KG1 (cell line): ENCODE data around the gene CAPN5.
A peak's percentile ranks its signal among the peaks of the same experiment; 100 is the strongest.

Experiments
- DNase-seq: peaks from one replicate; lab custom pipeline; 2025; lab: John Stamatoyannopoulos, UW

CAPN5 gene

GRCh38 chr11:77082838-77083565 lies 16.2 kb downstream of the CAPN5 start:
- DNase-seq: no peak

DNA sequence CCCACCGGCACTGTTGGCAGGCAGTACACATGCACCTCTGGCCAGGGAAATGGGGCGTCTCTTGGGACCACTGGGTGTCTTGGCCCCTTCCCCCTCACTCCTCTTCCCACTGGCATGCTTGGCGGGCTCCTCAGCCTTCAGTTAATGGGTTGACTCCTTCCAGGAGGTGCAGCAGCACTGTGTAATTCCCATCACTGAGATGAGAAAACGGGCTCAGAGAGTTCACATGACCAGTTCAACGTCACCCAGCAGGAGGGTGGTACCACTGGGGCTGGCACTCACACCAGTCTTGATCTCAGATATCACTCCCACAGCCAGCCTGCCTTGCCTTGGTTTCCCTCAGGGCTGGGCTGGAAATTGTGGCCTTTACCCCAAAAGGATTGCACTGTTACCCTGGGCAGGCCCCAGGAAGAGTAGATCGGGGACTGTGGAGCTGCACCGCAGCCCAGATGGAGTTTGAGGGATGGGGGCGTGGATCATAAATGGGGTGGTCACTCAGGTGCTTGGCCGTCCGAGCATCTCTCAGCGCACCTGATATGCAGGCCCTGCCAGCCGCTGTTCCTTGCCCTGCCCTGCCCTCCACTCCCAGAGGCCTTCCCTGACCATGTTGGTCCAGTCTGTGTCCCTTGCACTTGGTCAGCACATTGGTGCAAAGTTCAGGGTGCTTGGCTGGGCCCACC lies 16.9 kb downstream of the CAPN5 start:
- no peak for DNase-seq

GRCh38 chr11:77084581-77085191 lies 17.9 kb downstream of the CAPN5 start:
- no peak for DNase-seq

DNA sequence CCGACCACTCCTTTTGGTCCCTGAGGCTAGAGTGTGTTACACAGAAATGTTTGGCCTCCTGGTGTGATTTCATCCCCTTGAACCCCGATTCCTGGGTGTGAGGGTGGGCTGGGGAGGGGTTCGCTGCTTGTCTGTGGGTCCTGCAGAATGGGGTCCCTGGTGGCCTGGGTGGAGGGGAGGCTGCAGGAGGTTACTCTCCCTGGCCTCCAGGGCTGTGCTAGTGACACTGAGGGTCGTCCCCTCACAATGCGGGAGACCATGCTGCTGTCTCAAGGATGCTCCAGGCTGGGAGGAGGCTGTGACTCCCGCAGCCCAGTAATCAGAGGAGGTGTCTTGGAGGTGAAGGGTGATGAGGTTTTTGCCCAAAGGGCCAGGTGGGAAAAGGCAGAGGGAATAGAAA lies 18.9 kb downstream of the CAPN5 start:
- DNase-seq: no peak

DNA sequence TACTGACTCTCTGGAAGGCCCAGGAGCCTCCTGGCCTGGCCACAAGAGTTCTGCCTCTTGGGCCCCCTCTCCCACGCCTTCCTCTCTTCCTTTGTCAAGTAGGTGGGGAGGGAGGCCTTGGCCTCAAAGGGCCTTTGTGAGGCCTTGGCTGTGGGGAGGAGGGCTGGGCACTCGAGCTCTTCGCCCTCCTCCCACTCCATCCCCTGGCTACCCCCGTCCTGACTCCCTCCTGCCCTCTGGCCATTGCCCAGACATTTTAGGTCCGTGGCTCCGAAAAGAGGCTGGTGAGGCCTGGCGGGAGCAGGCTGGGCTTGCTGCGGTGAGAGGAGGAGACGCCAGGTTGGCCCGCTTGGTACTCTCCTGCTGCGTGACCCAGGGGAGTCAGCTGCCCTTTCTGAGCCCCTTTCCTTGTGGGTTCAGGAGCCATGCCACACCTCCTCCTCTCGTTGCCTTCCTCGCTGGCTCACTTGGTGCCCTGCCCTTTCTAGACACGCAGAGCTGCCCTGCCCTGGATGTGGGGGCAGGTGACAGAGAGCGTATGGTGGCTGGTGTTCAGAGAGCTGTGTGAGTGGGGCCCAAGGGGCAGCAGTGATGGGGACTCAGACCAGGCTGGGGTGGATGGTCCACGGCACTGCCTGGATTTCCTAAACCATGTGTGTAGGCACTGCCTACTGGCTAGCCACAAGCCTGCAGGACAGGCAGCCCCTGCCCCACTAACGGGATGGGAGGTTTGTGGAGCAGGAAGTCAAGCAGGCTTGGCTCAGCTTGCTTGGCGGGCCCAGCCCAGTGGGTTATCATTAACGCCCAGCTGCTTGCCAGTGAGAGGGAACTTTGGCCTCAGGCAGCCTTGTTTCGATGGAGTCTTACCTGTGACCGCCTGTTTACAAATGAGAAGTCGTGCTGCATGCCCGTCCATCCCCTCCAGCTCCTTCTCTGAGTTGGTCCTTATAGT lies 20.0 kb downstream of the CAPN5 start:
- DNase-seq: no peak

- DNase-seq: no peak
Measured at GRCh38 chr11:77087723-77088225, 21.0 kb downstream of the CAPN5 start.

- no peak for DNase-seq
Measured at GRCh38 chr11:77088236-77089003, 21.6 kb downstream of the CAPN5 start.

DNA sequence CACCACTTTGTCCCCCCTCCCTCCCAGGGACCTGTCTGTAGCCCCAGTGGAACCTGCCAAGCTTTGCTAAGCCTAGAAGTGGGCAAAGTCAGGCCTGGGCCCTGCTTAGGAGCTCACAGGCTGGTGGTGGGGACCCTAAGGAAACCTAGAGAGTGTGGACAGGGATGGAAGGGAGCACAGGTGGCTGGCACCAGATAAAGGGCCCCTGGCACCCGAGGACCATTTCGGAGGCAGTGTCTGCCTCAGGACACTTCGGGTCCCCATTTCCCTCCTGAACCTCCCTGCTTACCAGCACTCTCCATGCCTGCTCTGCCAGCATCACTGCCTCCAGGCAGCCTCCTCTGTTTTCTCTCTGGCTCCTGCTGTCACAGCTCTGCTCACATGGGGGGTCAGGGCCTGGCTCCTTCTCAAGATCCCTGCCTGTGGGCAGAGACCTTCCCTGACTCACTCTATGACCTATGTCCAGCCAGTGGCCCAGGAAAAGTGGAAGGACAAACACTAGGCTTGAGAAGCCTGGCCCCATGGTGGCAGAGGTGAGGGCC lies 22.3 kb downstream of the CAPN5 start:
- no peak for DNase-seq

GRCh38 chr11:77090046-77090372 lies 23.2 kb downstream of the CAPN5 start:
- no peak for DNase-seq

DNA sequence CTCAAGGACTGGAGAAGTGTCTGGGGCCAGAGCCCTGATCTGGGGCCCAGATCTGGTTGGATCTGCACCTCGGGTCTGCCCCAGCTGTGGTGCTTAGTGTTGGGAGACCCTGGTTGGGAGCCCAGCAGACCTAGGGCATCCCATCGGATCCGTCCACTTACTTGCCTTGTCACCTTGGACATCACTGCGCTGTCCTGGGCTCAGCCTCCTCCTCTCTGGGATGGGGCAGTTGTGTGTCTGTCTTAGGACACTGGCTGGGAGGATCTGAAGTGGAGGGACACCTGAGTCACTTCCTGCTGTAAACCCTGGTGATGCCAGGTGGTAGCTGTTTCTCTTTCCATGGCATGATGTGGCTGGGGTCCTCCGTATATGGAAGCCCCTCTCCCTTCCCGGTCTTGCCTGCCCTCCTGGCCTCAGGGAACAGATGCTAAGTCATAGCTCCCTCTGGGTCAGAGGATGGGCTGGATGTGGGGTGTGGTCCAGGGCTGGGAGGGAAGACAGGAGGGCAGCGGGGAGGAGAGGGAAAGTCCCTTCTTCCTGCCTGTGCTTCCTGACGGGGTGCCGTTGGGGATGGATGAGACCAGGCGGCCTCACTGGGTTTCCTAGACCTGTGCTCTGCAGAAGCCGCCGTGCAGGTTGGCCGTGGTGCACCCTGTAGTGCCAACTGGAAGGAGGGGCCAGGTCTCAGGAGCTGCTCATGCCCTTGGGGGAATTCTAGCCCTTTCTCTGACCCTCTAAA lies 23.8 kb downstream of the CAPN5 start:
- DNase-seq: no peak

- peak; percentile 73 for DNase-seq
Measured at GRCh38 chr11:77091146-77091940, 24.6 kb downstream of the CAPN5 start.

- no peak for DNase-seq
Measured at GRCh38 chr11:77092382-77092781, 25.6 kb downstream of the CAPN5 start.

- no peak for DNase-seq
Measured at GRCh38 chr11:77093056-77093891, 26.5 kb downstream of the CAPN5 start.

DNA sequence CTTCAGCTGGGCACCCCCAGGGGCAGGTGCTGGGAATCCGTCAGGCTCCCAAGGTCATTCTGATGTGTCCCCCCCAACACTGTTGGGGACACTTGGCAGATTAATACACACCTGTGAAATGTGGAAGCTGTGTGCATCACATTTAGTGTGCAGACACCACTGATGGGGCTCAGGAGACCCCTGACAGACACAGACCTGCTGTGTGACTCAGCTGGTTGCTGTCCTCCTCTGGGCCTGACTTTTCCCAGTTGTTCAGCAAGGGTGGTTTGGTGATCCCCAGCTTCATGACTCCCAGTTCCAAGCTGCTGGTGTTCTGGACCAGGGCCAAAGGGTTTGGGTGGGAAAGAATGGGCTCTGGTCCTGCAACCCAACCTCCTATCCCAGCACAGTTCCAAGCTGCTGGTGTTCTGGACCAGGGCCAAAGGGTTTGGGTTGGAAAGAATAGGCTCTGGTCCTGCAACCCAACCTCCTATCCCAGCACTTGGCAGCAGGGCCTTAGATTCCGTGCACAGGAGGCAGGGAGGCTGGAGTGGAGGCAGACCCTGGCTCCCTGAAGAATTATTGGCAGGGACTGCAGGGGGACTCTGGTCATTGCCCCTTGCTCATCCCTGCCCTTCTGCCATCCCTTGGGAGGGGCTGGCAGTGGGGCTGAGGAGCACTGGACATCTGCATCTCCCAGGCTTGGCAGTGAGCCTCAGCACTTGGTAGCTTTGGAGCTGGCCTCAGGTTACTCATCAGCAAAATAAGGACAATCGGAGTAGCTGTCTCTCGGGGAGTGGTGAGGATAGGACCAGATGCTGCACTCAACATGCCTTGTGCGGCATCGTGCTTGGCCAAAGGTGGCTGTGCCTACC lies 27.4 kb downstream of the CAPN5 start:
- no peak for DNase-seq

DNA sequence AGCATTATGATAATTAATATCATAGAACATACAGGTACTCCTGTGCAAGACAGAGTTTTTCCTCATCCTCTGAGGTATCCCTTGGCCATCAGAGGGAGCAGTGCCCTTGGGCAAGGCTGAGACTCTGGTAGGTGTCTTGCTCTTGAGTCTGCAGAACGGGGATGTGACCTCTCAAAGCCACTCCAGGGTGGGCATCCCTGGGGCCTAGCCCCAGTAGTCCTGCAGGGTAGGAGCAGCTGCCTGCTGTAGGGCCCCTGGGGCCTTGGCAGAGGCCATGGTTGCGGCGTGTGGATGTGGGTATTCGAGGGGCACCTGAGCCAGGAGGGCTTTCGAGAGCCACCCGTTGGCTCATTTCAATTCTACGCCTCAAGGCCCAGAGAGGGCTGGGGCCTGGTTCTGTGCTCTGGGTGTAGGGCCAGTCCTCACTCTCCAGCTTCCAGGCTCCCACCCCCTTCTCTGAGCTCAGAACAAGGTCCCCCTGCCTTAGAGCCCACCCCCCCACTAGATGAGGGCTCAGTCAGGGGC lies 28.1 kb downstream of the CAPN5 start:
- DNase-seq: no peak

- DNase-seq: no peak
Measured at GRCh38 chr11:77095551-77096490, 29.1 kb downstream of the CAPN5 start.
